ENCODE data around the gene MAGEA11.
"Not testable (repeated sequence)": the region's sequence is repeated elsewhere in the genome, so short reads cannot be mapped to it uniquely, and the experiment has no call there.

MAGEA11 gene, protein sequence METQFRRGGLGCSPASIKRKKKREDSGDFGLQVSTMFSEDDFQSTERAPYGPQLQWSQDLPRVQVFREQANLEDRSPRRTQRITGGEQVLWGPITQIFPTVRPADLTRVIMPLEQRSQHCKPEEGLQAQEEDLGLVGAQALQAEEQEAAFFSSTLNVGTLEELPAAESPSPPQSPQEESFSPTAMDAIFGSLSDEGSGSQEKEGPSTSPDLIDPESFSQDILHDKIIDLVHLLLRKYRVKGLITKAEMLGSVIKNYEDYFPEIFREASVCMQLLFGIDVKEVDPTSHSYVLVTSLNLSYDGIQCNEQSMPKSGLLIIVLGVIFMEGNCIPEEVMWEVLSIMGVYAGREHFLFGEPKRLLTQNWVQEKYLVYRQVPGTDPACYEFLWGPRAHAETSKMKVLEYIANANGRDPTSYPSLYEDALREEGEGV

DNA sequence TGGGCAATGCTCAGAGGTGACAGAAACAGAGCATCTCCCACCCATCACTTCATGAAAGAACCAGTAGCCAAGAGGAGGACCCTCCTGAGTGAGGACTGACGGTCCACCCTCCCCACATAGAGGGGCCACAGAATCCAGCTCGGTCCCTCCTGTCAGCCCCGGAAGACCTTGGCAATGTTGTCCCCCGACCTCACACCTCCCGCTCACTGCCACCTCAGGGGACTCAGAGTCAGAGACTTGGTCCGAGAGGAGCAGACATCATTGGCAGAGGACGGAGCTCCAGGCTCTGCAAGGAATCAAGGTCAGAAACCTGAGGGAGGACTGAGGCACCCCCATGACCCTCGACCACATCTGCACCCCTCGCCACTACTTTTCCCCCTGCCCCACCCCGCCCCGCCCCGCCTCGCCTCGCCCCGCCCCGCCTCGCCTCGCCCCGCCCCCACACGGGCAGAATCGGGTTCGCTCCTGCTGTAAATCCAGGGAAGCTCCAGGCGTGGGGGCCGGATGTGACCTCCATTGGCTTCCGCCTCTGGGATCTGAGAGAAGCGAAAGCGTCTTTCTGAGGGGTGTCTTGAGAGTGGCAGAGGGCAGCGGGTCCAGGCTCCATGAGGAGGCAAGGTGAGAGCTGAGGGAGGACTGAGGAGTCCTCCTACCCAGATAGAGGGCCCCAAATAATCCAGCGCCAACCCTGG lies at the start of gene MAGEA11:
Gene MAGEA11, plus strand, starts transcription at position 516 of the 692 bp plus-strand sequence. CDS start 1,100 bp downstream, outside the sequence.
- DNase-seq (ENCODE audit: low spot score): no peak

DNA sequence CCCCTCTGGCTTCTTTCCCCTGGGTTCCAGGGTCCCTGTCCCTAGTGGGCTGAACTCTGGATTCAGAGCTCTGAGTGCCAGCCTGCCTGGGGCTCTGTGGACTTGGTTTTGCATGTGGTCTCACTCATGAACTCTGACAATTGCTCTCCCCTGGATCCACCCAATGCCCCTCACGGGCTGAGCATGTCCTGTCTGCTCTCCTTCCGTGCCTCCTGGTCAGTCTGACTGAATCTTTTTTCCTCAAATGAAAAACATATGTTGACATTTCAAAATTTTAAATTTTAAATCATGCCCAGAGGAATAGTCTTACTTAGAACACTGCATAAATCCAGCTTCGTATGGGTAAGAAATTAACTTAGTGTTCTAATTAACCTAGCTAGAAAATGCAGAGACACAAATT lies 36.8 kb upstream of the MAGEA11 start:
- DNase-seq (ENCODE audit: low spot score): not testable (repeated sequence)

DNA sequence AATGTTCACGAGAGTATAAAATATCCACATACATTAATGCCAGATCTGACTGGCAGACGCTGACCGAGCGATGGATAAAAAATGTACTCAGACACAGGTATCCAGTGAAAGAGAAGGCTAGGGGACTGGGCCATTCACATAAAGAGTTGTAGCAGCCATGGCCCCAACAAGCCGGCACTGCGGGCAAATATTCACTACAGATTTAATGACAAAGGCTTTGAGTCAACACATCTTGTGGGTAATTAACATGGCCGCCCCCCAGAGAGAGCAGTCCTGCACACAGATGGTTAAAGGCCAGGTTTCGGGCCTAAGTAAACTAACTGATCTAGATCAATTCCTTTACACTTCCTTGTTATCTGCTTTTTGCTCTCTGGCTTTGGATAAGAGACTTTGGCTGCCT lies 36.3 kb upstream of the MAGEA11 start:
- not testable (repeated sequence) for DNase-seq (ENCODE audit: low spot score)

DNA sequence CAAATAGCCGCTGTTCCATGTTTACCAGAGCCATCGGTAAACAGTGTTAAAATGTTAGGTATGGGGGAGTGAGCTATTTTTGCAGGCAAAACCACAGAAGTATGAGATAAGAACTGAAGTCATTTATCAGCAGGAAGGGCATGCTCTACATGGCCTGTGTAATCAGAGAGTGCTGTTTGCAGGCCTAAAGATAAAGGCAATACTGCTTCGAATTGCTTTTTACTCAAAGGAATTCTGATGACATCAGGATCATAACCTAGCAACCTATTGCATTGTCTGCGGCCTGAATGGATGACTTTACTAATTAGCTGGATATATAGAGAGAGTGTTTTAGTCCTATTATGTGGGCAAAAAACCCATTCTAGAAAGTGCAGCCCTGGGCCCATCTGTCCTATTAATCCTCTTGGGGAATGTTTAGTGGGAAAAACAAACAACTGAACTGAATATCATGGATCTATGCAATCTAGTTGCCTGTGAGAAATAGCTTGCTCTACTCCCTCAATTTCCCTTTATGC lies 32.6 kb upstream of the MAGEA11 start:
- DNase-seq (ENCODE audit: low spot score): not testable (repeated sequence)

DNA sequence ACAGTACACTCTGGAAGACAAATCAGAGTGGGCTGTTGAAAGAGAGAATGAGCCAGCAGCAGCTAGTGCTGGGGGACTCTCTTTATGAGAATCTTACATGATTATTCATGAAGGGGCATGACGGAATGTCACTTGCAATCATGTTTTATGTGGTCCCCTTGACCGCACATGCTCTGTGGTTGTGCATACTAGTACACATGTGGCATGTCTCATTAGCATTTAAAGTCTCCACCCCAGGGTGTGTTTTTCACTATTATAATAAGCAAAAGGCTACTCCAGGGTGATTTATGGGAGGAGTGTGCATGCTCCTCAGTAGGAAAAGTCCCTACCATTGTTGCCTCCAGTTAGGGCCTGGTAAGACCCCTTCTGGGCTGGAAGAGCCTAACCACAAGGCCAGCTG lies 30.7 kb upstream of the MAGEA11 start:
- no peak for DNase-seq (ENCODE audit: low spot score)

DNA sequence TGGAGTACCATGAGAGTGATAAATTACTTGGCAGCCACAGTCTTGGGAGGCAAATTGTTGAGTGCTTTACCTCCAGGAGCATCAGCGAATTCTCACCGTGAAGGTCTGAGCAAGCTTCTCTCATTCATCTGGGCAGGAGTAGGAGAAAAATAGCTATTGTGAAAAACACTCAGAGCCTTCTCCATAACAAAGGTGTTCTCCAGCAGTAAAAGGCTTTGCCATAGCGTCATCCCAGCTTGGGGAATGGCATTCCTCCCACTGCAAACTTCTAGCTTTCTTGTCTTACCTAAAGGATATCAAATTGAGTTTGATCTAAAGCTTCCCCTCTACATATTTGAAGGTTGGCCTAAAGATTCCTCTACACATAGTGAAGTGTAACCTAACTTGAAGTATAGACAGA lies 29.8 kb upstream of the MAGEA11 start:
- no peak for DNase-seq (ENCODE audit: low spot score)

DNA sequence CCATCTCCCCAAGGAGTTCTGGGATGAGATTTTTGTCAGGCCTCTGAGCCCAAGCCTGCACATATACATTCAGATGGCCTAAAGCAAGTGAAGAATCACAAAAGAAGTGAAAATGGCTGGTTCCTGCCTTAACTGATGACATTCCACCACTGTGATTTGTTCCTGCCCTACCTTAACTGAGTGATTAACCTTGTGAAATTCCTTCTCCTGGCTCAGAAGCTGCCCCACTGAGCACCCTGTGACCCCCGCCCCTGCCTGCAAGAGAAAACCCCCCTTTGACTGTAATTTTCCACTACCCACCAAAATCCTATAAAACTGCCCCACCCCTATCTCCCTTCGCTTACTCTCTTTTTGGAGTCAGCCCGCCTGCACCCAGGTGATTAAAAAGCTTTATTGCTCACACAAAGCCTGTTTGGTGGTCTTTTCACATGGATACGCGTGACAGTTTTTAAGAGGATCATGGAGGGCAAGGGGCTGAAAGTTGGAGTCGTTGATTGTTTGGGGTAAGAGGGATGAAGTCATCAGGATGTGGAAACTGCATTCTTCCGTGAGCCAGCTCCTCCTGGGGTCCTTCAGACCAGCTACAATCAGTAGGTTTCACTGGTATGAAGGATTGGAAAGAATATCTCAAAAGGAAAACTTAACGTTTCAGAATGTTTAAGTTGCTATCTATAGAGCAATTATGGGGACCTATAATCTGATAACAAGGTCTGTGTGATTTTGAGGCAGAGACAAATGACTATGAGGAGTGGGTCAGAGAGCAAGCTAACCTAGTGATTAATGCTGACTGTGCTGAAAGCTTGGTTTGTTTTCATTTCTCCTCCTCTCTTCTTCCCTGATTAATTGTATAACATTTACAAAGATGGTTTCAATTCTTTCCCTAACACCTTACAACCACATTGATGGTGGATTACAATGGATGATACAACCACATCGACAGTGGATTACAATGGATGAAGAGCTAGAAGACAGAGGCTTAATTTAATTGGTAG lies 28.6 kb upstream of the MAGEA11 start:
- no peak for DNase-seq (ENCODE audit: low spot score)

DNA sequence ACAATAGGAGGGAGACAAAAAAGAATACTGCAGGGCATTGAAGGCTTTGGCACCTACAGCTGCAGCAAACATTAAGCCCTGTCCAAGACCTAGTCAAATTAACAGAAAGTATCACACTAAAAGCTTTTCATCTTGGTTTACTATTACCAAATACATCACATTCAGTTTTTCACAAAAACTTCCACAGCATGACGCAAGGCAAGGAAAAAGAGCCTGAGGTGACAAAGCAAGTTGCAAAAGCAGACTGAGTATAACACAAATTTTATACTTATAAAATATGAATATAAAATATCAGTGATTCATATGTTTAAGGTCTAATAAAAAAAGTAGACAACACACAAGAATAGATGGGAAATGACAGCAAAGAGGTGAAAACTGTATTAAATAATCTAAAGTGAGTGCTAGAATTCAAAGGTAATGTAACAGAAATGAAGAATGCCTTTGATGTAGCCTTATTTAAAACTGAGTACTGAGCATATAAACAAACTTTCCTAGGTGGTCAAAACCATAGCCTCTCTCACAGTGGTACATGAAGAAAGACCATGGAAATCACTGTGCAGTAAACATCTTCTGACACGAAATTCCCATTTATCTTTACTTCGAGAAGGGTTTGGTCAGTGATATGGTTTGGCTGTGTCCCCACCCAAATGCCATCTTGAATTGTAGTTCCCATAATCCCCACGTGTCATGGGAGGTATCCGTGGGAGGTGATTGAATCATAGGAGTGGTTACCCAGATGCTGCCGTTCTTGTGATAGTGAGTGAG lies 27.7 kb upstream of the MAGEA11 start:
- no peak for DNase-seq (ENCODE audit: low spot score)

DNA sequence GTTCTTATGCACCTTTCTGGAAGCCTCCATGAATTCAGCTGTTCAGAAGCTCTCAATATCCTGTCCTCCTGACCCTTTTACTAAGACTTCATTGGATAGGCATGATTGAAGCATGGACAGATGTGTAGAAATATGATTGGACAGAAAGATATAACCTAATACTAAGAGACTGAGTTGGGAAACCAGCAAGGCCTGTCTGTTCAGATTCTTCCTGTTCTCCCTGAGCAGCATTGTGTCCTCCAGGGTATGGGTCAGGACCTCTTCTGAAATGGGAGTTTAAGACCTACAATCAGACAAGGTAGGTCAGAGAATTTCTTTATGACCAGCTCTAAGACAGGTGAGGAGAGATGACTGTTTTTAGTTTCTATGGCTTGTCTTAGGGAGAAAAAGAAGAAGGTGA lies 23.9 kb upstream of the MAGEA11 start:
- DNase-seq (ENCODE audit: low spot score): no peak

DNA sequence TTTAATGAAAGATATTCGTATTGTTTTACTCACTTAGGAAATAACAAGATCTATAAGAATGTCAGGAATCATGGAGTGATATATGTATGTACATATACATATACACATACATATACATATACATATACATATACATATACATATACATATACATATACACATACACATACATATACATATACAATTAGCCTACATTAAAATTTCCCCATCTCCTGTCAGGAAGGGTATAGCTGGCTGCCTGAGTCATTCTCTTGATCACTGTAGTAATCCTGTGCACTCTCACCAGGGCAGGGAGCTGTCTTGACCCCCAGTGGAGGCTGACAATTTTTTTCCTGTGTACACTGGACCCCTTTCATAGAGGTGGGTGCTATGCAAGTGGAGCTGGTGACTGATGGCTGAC lies 23.3 kb upstream of the MAGEA11 start:
- no peak for DNase-seq (ENCODE audit: low spot score)

DNA sequence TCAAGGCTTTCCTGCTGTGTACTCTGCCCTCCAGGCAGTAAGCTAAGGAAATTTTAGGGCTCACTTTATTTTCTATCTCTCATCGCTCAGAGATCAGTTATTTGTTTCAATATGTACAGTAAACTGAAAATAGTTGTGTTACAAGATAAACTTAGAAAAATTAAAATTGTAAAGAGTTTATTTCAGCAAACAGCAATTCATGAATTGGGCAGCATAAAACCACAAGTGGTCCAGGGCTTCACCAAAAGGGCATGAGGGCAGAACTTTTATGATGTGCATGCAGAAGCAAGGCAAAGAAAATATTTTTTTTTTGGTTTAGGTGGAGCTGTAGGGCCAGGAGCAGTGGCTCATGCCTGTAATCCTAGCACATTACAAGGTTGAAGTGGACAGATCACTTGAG lies 20.1 kb upstream of the MAGEA11 start:
- no peak for DNase-seq (ENCODE audit: low spot score)

DNA sequence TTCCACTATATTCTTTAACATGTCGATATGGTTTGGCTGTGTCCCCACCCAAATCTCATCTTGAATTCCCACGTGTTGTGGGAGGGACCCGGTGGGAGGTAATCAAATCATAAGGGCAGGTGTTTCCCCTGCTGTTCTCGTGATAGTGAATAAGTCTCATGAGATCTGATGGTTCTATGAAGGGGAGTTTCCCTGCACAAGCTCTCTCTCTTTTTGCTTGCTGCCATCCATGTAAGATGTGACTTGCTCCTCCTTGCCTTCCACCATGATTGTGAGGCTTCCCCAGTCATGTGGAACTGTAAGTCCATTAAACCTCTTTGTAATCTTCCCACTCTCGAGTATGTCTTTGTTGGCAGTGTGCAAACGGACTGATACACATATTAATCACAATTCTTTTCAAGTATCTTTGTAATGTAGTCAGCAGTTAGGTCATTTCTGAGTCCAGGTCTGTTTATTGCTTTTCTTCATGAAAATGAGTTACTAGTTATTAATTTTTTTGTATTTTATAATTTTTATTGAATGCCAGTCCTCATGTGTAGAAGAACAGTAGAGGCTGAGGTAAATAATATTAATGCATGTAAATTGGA lies 19.1 kb upstream of the MAGEA11 start:
- DNase-seq (ENCODE audit: low spot score): not testable (repeated sequence)

DNA sequence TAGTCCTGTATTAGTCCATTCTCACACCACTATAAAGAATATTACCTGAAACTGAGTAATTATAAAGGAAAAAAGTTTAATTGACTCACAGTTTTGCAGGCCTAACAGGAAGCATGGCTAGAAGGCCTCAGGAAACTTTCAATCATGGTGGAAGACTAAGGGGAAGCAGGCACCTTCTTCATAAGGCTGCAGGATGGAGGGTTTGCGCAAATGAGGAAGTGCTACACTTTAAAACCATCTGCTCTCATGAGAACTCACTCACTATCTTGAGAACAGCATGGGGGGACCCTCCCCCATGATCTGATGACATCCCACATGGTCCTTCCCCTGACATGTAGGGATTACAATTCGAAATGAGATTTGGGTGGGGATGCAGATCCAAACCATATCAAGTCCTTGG lies 12.1 kb upstream of the MAGEA11 start:
- DNase-seq (ENCODE audit: low spot score): no peak

DNA sequence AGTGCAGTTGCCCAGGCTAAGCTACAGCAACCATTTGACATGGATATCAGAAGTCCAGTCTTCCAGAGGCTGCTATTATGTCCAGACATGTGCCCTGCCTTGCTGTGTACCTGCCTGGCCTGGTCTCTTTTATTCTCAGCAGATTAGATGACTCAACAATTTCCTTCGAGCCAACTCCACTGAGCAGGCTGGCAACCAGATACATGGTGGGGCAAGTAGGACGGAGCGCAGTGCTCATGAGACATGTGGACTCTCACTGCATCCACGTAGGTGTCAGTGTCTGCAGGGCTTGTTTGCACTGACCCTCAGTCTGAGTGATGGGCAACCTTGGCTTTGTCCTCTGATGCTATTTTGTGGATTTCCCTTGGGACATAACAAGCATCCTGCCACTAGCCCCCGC lies 7.2 kb upstream of the MAGEA11 start:
- DNase-seq (ENCODE audit: low spot score): no peak

DNA sequence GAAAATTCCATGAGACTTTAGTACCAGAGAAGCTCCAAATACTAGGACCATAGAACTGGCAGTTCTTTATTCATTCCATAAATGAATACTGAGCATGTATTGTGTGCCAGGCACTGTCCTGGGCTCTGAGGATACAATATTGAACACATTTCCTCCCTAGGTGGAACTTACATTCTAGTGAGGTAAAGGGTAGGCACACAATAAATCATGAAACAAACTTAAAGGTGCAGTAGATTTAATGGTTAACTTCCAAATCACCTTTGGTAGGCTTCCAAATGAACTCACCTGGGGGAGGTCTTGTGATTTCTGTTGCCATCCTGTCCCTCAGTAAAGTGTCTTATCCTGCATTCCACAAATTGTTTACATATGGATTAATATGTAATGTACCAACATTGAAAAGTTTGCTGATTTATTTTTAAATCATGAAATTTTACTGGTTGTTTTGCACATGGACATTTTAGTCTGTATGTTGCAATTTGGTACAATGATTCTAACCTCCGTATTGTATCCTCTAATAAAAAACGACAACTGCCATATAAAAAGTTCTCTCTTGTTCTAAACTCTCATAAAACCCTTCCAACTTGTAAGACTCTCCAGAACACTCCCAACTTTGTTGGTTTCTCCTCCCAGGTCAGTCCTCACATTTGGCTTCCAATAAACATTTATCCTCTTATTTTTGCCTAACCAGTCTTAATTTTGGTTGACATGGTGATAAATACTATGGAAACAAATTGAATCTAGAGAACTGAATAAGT lies 4.5 kb upstream of the MAGEA11 start:
- DNase-seq (ENCODE audit: low spot score): no peak

DNA sequence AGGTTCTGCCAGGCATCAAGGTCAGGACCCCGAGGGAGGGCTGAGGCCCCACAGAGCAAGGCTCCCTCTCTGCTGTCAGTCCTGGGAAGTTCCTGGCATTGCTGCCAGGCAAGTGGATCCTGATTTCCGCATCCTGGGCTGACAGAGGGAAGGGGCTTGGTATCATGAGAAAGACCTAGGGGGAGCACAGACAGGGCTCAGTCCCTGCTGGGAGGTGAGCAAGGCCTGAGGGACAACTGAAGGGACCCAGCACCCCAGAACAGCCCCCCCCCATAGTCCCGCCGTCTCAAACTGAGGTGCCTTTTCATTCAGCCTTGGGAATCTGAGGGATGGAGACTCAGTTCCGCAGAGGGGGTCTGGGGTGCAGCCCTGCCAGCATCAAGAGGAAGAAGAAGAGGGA lies 971 bp downstream of the MAGEA11 start:
- no peak for DNase-seq (ENCODE audit: low spot score)

DNA sequence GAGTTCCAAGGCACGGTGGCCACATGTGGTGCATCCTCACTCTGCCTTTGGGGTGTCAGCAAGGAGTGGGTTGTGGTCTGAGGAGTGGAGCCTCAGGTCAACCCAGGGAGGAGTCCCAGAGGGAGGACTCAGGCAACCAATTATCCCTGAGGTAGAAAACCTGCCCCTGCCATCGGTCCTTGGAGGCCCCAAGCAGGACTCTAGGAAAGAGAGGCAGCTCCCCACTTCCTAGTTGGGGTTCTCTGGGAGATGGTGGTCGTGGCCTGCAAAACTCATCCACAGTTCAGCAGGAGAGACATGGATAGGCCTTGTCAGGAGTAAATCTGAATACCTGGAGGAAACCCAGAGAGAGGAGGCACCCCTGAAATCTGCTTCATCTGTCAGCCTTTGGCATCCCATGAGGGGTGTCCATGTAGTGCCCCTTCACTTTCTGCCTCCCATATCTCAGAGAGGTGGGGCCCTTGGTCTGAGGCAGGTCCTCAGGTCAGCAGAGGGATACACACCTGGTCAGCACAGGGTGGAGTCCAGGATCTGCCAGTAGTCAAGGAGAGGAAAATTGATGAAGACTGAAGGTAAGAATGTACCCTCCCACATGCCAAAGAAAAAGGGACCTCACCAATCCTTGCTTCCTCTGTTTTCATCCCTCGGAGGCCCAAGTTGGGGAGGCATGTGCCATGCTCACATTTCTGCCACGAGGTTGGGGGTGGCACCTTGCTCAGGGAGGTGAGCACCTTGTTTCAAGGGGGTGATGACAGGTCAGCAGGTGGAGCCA lies 1.6 kb downstream of the MAGEA11 start:
- no peak for DNase-seq (ENCODE audit: low spot score)

DNA sequence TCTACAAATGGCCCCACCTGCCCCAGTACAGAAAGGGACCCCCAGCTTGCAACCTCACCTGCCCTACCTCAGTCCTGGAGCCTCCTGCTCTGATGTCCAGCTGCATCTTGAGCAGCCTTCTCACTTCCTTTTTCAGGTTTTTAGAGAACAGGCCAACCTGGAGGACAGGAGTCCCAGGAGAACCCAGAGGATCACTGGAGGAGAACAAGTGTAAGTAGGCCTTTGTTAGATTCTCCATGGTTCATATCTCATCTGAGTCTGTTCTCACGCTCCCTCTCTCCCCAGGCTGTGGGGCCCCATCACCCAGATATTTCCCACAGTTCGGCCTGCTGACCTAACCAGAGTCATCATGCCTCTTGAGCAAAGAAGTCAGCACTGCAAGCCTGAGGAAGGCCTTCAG lies 3.6 kb downstream of the MAGEA11 start:
- DNase-seq (ENCODE audit: low spot score): no peak

DNA sequence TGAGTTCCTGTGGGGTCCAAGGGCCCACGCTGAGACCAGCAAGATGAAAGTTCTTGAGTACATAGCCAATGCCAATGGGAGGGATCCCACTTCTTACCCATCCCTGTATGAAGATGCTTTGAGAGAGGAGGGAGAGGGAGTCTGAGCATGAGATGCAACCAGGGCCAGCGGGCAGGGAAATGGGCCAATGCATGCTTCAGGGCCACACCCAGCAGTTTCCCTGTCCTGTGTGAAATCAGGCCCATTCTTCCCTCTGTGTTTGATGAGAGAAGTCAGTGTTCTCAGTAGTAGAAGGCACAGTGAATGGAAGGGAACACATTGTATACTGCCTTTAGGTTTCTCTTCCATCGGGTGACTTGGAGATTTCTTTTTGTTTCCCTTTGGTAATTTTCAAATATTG lies 4.8 kb downstream of the MAGEA11 start:
- no peak for DNase-seq (ENCODE audit: low spot score)

Measured in Ammon's horn (tissue), 1 donor.